Transverse colon (tissue), 4 donors: Measurements from ENCODE around the gene TFIP11.

ENCODE experiments used
- POLR2A ChIP-seq: fragments of 450-650 bp; IDR thresholded peaks from one replicate; pipeline ENCODE4 v1.6.1; 2016; ENCODE audit warnings: antibody characterized with exemption, mild to moderate bottlenecking, moderate library complexity
- POLR2AphosphoS5 ChIP-seq, 3 donors: sonication (generic); formaldehyde crosslinking; IDR thresholded peaks; one replicate each; pipeline ENCODE4 v1.6.1; 2016; ENCODE audit warnings: antibody characterized with exemption in 3 of 3
- TF ChIP-seq, protein P1 (sequence below), 5 experiments: fragments of 200-600 bp in 3 of 5; fragments of 450-650 bp in 2 of 5; sonication (generic) in 3 of 5; IDR thresholded peaks; 1 replicate in 2 of 5; 2 replicates in 3 of 5; pipeline ENCODE4 v1.5.1; 2016 to 2017; ENCODE audit warnings: antibody characterized with exemption in 5 of 5, inconsistent platforms in 3 of 5, mild to moderate bottlenecking in 2 of 5, moderate library complexity in 1 of 5

DNA sequence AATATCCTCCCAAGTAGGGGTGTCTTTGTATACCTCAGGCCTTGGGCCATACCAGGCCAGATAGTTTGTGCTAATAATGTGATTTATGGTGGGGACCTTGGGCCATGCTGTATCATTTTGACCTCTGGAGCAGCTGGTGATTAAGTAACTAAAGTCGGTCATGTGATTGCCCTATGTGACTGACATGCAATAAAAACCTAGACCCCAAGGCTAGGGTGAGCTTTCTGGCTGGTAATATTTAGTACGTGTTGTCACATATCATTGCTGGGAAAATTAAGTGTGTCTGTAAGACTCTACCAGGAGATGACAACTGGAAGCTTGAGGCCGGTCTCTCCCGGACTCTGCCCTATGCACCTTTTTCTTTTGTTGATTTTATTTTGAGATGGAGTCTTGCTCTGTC is 12.6 kb upstream of the TFIP11 start:
- TF ChIP-seq, protein P1, sequence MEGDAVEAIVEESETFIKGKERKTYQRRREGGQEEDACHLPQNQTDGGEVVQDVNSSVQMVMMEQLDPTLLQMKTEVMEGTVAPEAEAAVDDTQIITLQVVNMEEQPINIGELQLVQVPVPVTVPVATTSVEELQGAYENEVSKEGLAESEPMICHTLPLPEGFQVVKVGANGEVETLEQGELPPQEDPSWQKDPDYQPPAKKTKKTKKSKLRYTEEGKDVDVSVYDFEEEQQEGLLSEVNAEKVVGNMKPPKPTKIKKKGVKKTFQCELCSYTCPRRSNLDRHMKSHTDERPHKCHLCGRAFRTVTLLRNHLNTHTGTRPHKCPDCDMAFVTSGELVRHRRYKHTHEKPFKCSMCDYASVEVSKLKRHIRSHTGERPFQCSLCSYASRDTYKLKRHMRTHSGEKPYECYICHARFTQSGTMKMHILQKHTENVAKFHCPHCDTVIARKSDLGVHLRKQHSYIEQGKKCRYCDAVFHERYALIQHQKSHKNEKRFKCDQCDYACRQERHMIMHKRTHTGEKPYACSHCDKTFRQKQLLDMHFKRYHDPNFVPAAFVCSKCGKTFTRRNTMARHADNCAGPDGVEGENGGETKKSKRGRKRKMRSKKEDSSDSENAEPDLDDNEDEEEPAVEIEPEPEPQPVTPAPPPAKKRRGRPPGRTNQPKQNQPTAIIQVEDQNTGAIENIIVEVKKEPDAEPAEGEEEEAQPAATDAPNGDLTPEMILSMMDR (IDR thresholded peaks at IDR 0.05), result no peak
- TF ChIP-seq POLR2AphosphoS5 (IDR thresholded peaks at IDR 0.05), result no peak
- no peak for TF ChIP-seq POLR2A
